Right renal cortex interstitium (tissue), 3 donors: ENCODE data around the gene ARHGAP40. TPM values are rescaled to one million over a fixed set of nuclear protein-coding genes. Genes with fewer than 3 reads are reported as not detected.

ENCODE experiments used
- DNase-seq, 3 donors: peaks; one replicate each; pipeline ENCODE4 v3.0.0-alpha.2; 2013; ENCODE audit warnings: low read depth in 3 of 3, low spot score in 2 of 3
- polyA plus RNA-seq, 3 donors: library from polyadenylated mRNA; unstranded; fragments of 120-200 nt; gene quantifications; one replicate each; pipeline ENCODE4 v1.2.1, GENCODE V29; 2013; ENCODE audit not compliant: insufficient read length in 3 of 3

The ARHGAP40 gene
- polyA plus RNA-seq, 3 donors = 0.26 to 1.3 (median 0.60) TPM

GRCh38 chr20:38645980-38646858, 44.6 kb downstream of the ARHGAP40 start:
- peak in 1 of 3 donors; percentile 39 for DNase-seq

- DNase-seq = no peak
These were observed 47.8 kb downstream of the ARHGAP40 start for GRCh38 chr20:38649275-38649891.

- DNase-seq = no peak
These were observed 48.4 kb downstream of the ARHGAP40 start for GRCh38 chr20:38650010-38650409.

- DNase-seq = no peak
These were observed 49.5 kb downstream of the ARHGAP40 start for GRCh38 chr20:38651154-38651553.

- DNase-seq = no peak
These were observed 50.0 kb downstream of the ARHGAP40 start for GRCh38 chr20:38651562-38651961.

- no peak for DNase-seq
These were observed 51.4 kb downstream of the ARHGAP40 start for GRCh38 chr20:38652995-38653394.

- no peak for DNase-seq
These were observed 55.8 kb downstream of the ARHGAP40 start for GRCh38 chr20:38657390-38657789.

GRCh38 chr20:38658879-38659596, 57.4 kb downstream of the ARHGAP40 start:
- no peak for DNase-seq

GRCh38 chr20:38659597-38659880, 57.9 kb downstream of the ARHGAP40 start:
- DNase-seq = no peak

GRCh38 chr20:38660429-38660828, 58.8 kb downstream of the ARHGAP40 start:
- DNase-seq = no peak

- no peak for DNase-seq
These were observed 62.1 kb downstream of the ARHGAP40 start for GRCh38 chr20:38663660-38664059.

GRCh38 chr20:38664284-38664683, 62.7 kb downstream of the ARHGAP40 start:
- DNase-seq = no peak

GRCh38 chr20:38665094-38665493, 63.5 kb downstream of the ARHGAP40 start:
- DNase-seq = no peak

GRCh38 chr20:38665506-38666285, 64.1 kb downstream of the ARHGAP40 start:
- no peak for DNase-seq

GRCh38 chr20:38667417-38667956, 65.9 kb downstream of the ARHGAP40 start:
- DNase-seq = no peak

- DNase-seq = no peak
These were observed 68.1 kb downstream of the ARHGAP40 start for GRCh38 chr20:38669688-38670087.

- DNase-seq = no peak
These were observed 69.2 kb downstream of the ARHGAP40 start for GRCh38 chr20:38670786-38671185.

- no peak for DNase-seq
These were observed 69.6 kb downstream of the ARHGAP40 start for GRCh38 chr20:38671186-38671585.

- DNase-seq = no peak
These were observed 70.2 kb downstream of the ARHGAP40 start for GRCh38 chr20:38671701-38672292.

GRCh38 chr20:38672504-38672903, 70.9 kb downstream of the ARHGAP40 start:
- DNase-seq = no peak
